ENCODE measurements around the gene PANX2.

The PANX2 gene

GRCh38 chr22:50173311-50173982 is 2.9 kb downstream of the PANX2 start:
- no peak for TF ChIP-seq CTCF (IDR thresholded peaks at IDR 0.05; ENCODE audit: control insufficient read depth, insufficient read depth, low read depth, low read length, missing control alignments)
- no peak for DNase-seq (ENCODE audit: low read depth)
- no peak overlapping the region for H3K4me3 ChIP-seq (ENCODE audit: control insufficient read depth, low read depth, low read length)

- no peak for TF ChIP-seq CTCF (IDR thresholded peaks at IDR 0.05; ENCODE audit: control insufficient read depth, insufficient read depth, low read depth, low read length, missing control alignments)
- H3K4me3 ChIP-seq (ENCODE audit: control insufficient read depth, low read depth, low read length) = no peak overlapping the region
- DNase-seq (ENCODE audit: low read depth) = no peak
Measured at GRCh38 chr22:50173983-50174355, 3.4 kb downstream of the PANX2 start.

GRCh38 chr22:50174382-50175190 is 4.1 kb downstream of the PANX2 start:
- TF ChIP-seq CTCF (IDR thresholded peaks at IDR 0.05; ENCODE audit: control insufficient read depth, insufficient read depth, low read depth, low read length, missing control alignments) = no peak
- no peak overlapping the region for H3K4me3 ChIP-seq (ENCODE audit: control insufficient read depth, low read depth, low read length)
- no peak for DNase-seq (ENCODE audit: low read depth)

- TF ChIP-seq CTCF (IDR thresholded peaks at IDR 0.05; ENCODE audit: control insufficient read depth, insufficient read depth, low read depth, low read length, missing control alignments) = no peak
- DNase-seq (ENCODE audit: low read depth) = no peak
- no peak overlapping the region for H3K4me3 ChIP-seq (ENCODE audit: control insufficient read depth, low read depth, low read length)
Measured at GRCh38 chr22:50175191-50175461, 4.6 kb downstream of the PANX2 start.

GRCh38 chr22:50175921-50176849 is 5.7 kb downstream of the PANX2 start:
- no peak for TF ChIP-seq CTCF (IDR thresholded peaks at IDR 0.05; ENCODE audit: control insufficient read depth, insufficient read depth, low read depth, low read length, missing control alignments)
- no peak for DNase-seq (ENCODE audit: low read depth)
- H3K4me3 ChIP-seq (ENCODE audit: control insufficient read depth, low read depth, low read length) = no peak overlapping the region

- H3K4me3 ChIP-seq (ENCODE audit: control insufficient read depth, low read depth, low read length) = no peak overlapping the region
- no peak for DNase-seq (ENCODE audit: low read depth)
- TF ChIP-seq CTCF (IDR thresholded peaks at IDR 0.05; ENCODE audit: control insufficient read depth, insufficient read depth, low read depth, low read length, missing control alignments) = no peak
Measured at GRCh38 chr22:50176850-50177536, 6.5 kb downstream of the PANX2 start.

All from AG09309 (cell line).